Lower leg skin (tissue), 4 donors: ENCODE results near the gene SPDYE1. TPM values are rescaled to one million over a fixed set of nuclear protein-coding genes. Genes with fewer than 3 reads are reported as not detected.

Experiments used
- DNase-seq, 2 donors: peaks; one replicate each; pipeline ENCODE4 v3.0.0-alpha.2; 2019; ENCODE audit warnings: low spot score in 2 of 2
- H3K4me3 ChIP-seq: fragments of 200-600 bp; sonication (generic); 2 replicates; pipeline ENCODE4 v1.5.1; 2017; ENCODE audit warnings: mild to moderate bottlenecking, low read depth; ENCODE audit not compliant: poor library complexity, severe bottlenecking
- CTCF ChIP-seq, 3 donors: fragments of 450-650 bp; IDR thresholded peaks; one replicate each; pipeline ENCODE4 v1.5.1; 2016; ENCODE audit warnings: antibody characterized with exemption in 3 of 3, mild to moderate bottlenecking in 3 of 3, moderate library complexity in 2 of 3
- POLR2A ChIP-seq, 2 donors: fragments of 450-650 bp; IDR thresholded peaks; one replicate each; pipeline ENCODE4 v1.6.1; 2016 to 2017; ENCODE audit warnings: antibody characterized with exemption in 2 of 2, mild to moderate bottlenecking in 1 of 2, moderate library complexity in 1 of 2
- WGBS, 2 donors: methylation state at CpG; one replicate each; pipeline ENCODE4 v1.1.5; 2018; 5-methylcytosine and 5-hydroxymethylcytosine counted together
- intact Hi-C: fragments of 100-400 bp; cut with DNase I; formaldehyde crosslinking; loops from one replicate; pipeline ENCODE4 v1.15.0; 2023; ENCODE audit warnings: low total_unique reads
- total RNA-seq, 4 donors: library from RNA; depleted of rRNA; stranded (reverse); fragments of >200 nt; gene quantifications; one replicate each; pipeline ENCODE4 v1.1.0, GENCODE V29; 2016

SPDYE1 gene
- total RNA-seq, 4 donors from 2014 or later: 0.69 TPM; not detected in 3

GRCh38 chr7:44045226-44046014 lies 47.7 kb downstream of the SPDYE1 start:
- H3K4me3 ChIP-seq: peak overlapping the region; percentile 90
- TF ChIP-seq CTCF (IDR thresholded peaks at IDR 0.05) (no peak), POLR2A (IDR thresholded peaks at IDR 0.05) (no peak)
- intact Hi-C loops: no loop called here
- WGBS, 2 donors: 20% methylated on average over 15 of the region's 15 CpGs
- DNase-seq: peak in 1 of 2 donors; percentile 91

DNA sequence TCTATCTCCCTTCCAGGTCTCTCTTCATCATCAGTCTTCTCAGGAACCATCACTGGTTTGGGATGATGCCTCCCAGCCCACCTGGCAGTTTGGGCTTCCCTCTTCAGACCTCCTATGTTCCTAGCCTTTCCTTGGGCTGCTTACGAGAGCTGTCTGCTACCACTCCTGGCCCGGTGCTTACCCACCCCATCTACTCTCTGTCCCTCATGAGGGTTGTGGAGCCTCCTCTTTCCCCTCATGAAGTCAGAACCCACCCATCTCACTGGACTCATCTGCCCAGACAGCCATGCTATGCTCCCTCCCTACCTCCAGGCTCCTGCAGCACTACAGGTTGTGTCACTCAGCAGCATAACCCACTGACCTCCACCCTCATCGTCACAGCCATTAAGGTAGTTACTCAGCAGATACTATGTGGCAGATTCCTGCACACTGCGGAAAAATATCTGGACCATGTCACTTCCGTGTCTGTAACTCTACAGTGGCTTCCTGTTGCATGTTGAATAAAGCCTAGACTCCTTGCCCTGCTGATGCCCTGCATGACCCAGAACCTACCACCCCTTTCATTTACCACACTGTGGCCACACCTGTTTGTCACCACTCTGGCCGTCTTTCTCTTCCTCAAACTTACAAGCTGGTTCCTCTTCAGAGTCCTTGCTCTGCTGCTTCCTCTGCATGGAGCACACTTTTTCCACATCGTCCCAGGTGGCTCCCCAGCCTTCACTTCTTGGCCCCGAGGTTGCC lies 48.8 kb downstream of the SPDYE1 start:
- DNase-seq: peak in 1 of 2 donors; percentile 73
- no peak for TF ChIP-seq POLR2A (IDR thresholded peaks at IDR 0.05)
- no peak for TF ChIP-seq CTCF (IDR thresholded peaks at IDR 0.05)
- intact Hi-C loops: no loop called here
- H3K4me3 ChIP-seq: no peak overlapping the region
- 74 to 79% methylated on average over 8 of the region's 8 CpGs for WGBS, 2 donors

GRCh38 chr7:44048031-44048795 lies 50.5 kb downstream of the SPDYE1 start:
- 88 to 90% methylated on average over 7 of the region's 7 CpGs for WGBS, 2 donors
- DNase-seq: peak in 1 of 2 donors; percentile 72
- no peak overlapping the region for H3K4me3 ChIP-seq
- TF ChIP-seq POLR2A (IDR thresholded peaks at IDR 0.05) (no peak), CTCF (IDR thresholded peaks at IDR 0.05) (no peak)
- intact Hi-C loops: no loop called here

- peak in 1 of 2 donors; percentile 79 for DNase-seq
- no peak for TF ChIP-seq CTCF (IDR thresholded peaks at IDR 0.05)
- no peak for TF ChIP-seq POLR2A (IDR thresholded peaks at IDR 0.05)
- whole genome bisulfite sequencing, 2 donors: 93 to 95% methylated on average over 14 of the region's 14 CpGs
- intact Hi-C loops: no loop called here
- H3K4me3 ChIP-seq: no peak overlapping the region
Observed at GRCh38 chr7:44050121-44050914, 52.6 kb downstream of the SPDYE1 start.

- TF ChIP-seq CTCF (IDR thresholded peaks at IDR 0.05): no peak
- no peak for TF ChIP-seq POLR2A (IDR thresholded peaks at IDR 0.05)
- WGBS, 2 donors: 84 to 85% methylated on average over 8 of the region's 8 CpGs
- peak in 1 of 2 donors; percentile 68 for DNase-seq
- intact Hi-C loops: no loop called here
- H3K4me3 ChIP-seq: no peak overlapping the region
Observed at GRCh38 chr7:44050915-44051560, 53.3 kb downstream of the SPDYE1 start.
